ENCODE results near the gene KITLG.

GRCh38 chr12:88624911-88625310 is 44.6 kb upstream of the KITLG start:
- TF ChIP-seq FOXK2 (IDR thresholded peaks at IDR 0.05): no peak
- TF ChIP-seq FOXM1 (IDR thresholded peaks at IDR 0.05; ENCODE audit: borderline replicate concordance): no peak
- TF ChIP-seq ELF4 (IDR thresholded peaks at IDR 0.05): no peak
- TF ChIP-seq SUZ12 (IDR thresholded peaks at IDR 0.05): no peak
- no peak for TF ChIP-seq ARNT (IDR thresholded peaks at IDR 0.05)
- no peak for TF ChIP-seq FOXA1 (IDR thresholded peaks at IDR 0.05)
- TF ChIP-seq SP1 (IDR thresholded peaks at IDR 0.05): no peak
- TF ChIP-seq BHLHE40 (IDR thresholded peaks at IDR 0.05; ENCODE audit: borderline replicate concordance): no peak
- no peak for TF ChIP-seq TARDBP (IDR thresholded peaks at IDR 0.05)
- TF ChIP-seq ZNF384 (IDR thresholded peaks at IDR 0.05): no peak

Measured in HEK293T (cell line).